A549 (cell line): ENCODE measurements around the gene MTG2. TPM values are rescaled to one million over a fixed set of nuclear protein-coding genes. Genes with fewer than 3 reads are reported as not detected.

Source experiments
- ATAC-seq, 2 experiments: fragments of 200-7000 bp in 1 of 2; fragments of >200 bp in 1 of 2; cut with Nextera tagmentation in 1 of 2; cut with Tn5 transposase in 1 of 2; 3 replicates each; pipeline versions ENCODE4 v1.8.0 to v1.9.1; 2018 to 2020; ENCODE audit warnings: mild to moderate bottlenecking in 1 of 2, moderate library complexity in 1 of 2
- CTCF ChIA-PET: fragments of 300-600 bp; sonication (Branson Sonifier 250); formaldehyde crosslinking; extraction: SDS; loops from one replicate; lab custom pipeline; 2021; ENCODE audit warnings: antibody characterized with exemption, inconsistent platforms; lab: Yijun Ruan, JAX
- POLR2A ChIA-PET: fragments of 350-600 bp; formaldehyde crosslinking; extraction: SDS; loops from one replicate; lab custom pipeline; 2021; ENCODE audit warnings: antibody characterized with exemption, inconsistent platforms; lab: Yijun Ruan, JAX
- DNase-seq, 2 experiments: peaks; one replicate each; pipeline versions ENCODE4 v3.0.0 to v3.0.0-alpha.2; 2011 to 2016; ENCODE audit warnings: low read depth in 1 of 2, low spot score in 1 of 2
- FAIRE-seq: peaks from 2 replicates; lab custom pipeline; 2011; peaks lifted over from hg19 to GRCh38; lab: Jason Lieb, UNC
- H3K27ac ChIP-seq, 2 experiments: fragments of >200 bp; sonication (Bioruptor Twin); formaldehyde crosslinking; 3 replicates each; pipeline ENCODE4 v1.5.1; 2016 to 2017
- H3K4me1 ChIP-seq: fragments of >200 bp; sonication (Bioruptor Twin); formaldehyde crosslinking; 3 replicates; pipeline ENCODE4 v1.6.1; 2016
- H3K4me2 ChIP-seq: fragments of >200 bp; sonication (Bioruptor Twin); formaldehyde crosslinking; 3 replicates; pipeline ENCODE4 v1.6.1; 2016
- H3K4me3 ChIP-seq: fragments of >200 bp; sonication (Bioruptor Twin); formaldehyde crosslinking; 3 replicates; pipeline ENCODE4 v1.5.1; 2016
- H3K9me3 ChIP-seq: fragments of >200 bp; sonication (Bioruptor Twin); formaldehyde crosslinking; 3 replicates; pipeline ENCODE4 v1.6.1; 2016
- BCL3 ChIP-seq: fragments of >200 bp; sonication (Bioruptor Twin); formaldehyde crosslinking; IDR thresholded peaks from 3 replicates; pipeline ENCODE4 v1.6.1; 2016
- CBX2 ChIP-seq: fragments of 200-600 bp; sonication (generic); IDR thresholded peaks from 2 replicates; pipeline ENCODE4 v1.6.1; 2016; ENCODE audit warnings: low read depth, mild to moderate bottlenecking, borderline replicate concordance
- CBX8 ChIP-seq: fragments of 200-600 bp; sonication (generic); IDR thresholded peaks from 2 replicates; pipeline ENCODE4 v1.6.1; 2016
- CHD4 ChIP-seq: fragments of 200-600 bp; sonication (generic); IDR thresholded peaks from 2 replicates; pipeline ENCODE4 v1.6.1; 2016; ENCODE audit warnings: antibody characterized with exemption, mild to moderate bottlenecking, borderline replicate concordance
- EHMT2 ChIP-seq: fragments of 200-600 bp; sonication (generic); IDR thresholded peaks from 2 replicates; pipeline ENCODE4 v1.6.1; 2016; ENCODE audit warnings: antibody characterized with exemption, low read depth, mild to moderate bottlenecking, moderate library complexity
- ESRRA ChIP-seq: fragments of 150-350 bp; IDR thresholded peaks from 2 replicates; pipeline ENCODE4 v1.6.1; 2014; ENCODE audit warnings: mild to moderate bottlenecking, low read length, borderline replicate concordance
- FOSL2 ChIP-seq, 2 experiments: fragments of 450-650 bp in 1 of 2; fragments of >200 bp in 1 of 2; sonication (Bioruptor Twin) in 1 of 2; formaldehyde crosslinking; IDR thresholded peaks; 2 replicates each; pipeline versions ENCODE4 v1.5.0 to v1.6.1; 2016 to 2020; ENCODE audit warnings: mild to moderate bottlenecking in 1 of 2, moderate library complexity in 1 of 2
- HOXB5 ChIP-seq: fragments of 250-450 bp; sonication (Bioruptor Pico); IDR thresholded peaks from 2 replicates; pipeline ENCODE4 v1.5.0; 2020; ENCODE audit warnings: mild to moderate bottlenecking, moderate library complexity
- KDM1A ChIP-seq: fragments of 200-600 bp; sonication (generic); IDR thresholded peaks from 2 replicates; pipeline ENCODE4 v1.6.1; 2016; ENCODE audit warnings: low read depth, mild to moderate bottlenecking
- MAFK ChIP-seq: fragments of 450-650 bp; IDR thresholded peaks from 2 replicates; pipeline ENCODE4 v1.6.1; 2014; ENCODE audit not compliant: partially characterized antibody
- MYC ChIP-seq: IDR thresholded peaks from 2 replicates; pipeline ENCODE4 v1.6.1; 2012; ENCODE audit warnings: mild to moderate bottlenecking, inconsistent platforms, low read length, improper control_type of control experiment, borderline replicate concordance
- NFE2L2 ChIP-seq: fragments of 150-350 bp; conservative IDR thresholded peaks from 2 replicates; pipeline ENCODE4 v1.6.1; 2014; ENCODE audit warnings: low read length
- PHF8 ChIP-seq: fragments of 200-600 bp; sonication (generic); IDR thresholded peaks from 2 replicates; pipeline ENCODE4 v1.6.1; 2016; ENCODE audit warnings: low read depth, mild to moderate bottlenecking, antibody characterized with exemption, moderate library complexity, borderline replicate concordance
- RARB ChIP-seq: fragments of 250-450 bp; sonication (Bioruptor Pico); IDR thresholded peaks from 2 replicates; pipeline ENCODE4 v1.8.0; 2021; ENCODE audit warnings: mild to moderate bottlenecking, moderate library complexity
- RCOR1 ChIP-seq: fragments of 150-350 bp; IDR thresholded peaks from 2 replicates; pipeline ENCODE4 v1.6.1; 2014; ENCODE audit warnings: antibody characterized with exemption, low read length, low read depth
- TP53 ChIP-seq: fragments of 250-450 bp; sonication (Bioruptor Pico); IDR thresholded peaks from 2 replicates; pipeline ENCODE4 v1.5.0; 2021; ENCODE audit warnings: mild to moderate bottlenecking, moderate library complexity
- ZNF302 ChIP-seq: fragments of 250-450 bp; sonication (Bioruptor Pico); IDR thresholded peaks from 2 replicates; pipeline ENCODE4 v1.9.0; 2021; ENCODE audit warnings: inconsistent platforms, mild to moderate bottlenecking, moderate library complexity
- WGBS: methylation state at CpG from one replicate; pipeline ENCODE4 v1.1.6; 2017; ENCODE audit errors: missing lambda C conversion rate; 5-methylcytosine and 5-hydroxymethylcytosine counted together
- polyA plus RNA-seq, 4 experiments: library from polyadenylated mRNA; depleted of rRNA in 3 of 4; stranded (reverse); fragments of >200 nt; fragmentation: RNase III in 1 of 4; extraction: RNeasy Plus Mini Kit Qiagen cat#74134 plus additional on column Dnase treatment in 1 of 4; gene quantifications; 2 replicates in 3 of 4; 3 replicates in 1 of 4; pipeline ENCODE4 v1.2.3, GENCODE V29; 2011 to 2017

Gene MTG2
- polyA plus RNA-seq, 2 of the 4 experiments (the other 2 are of a cell fraction) = 21.9 to 28.7 TPM

- CTCF ChIA-PET = interaction anchor here (1.2 kb wide), 1 partner anchor 159 kb away, joined by 4 read pairs; no protein-coding TSS in a partner anchor
- no peak for FAIRE-seq
Measured at GRCh38 chr20:62168890-62169435, 13.9 kb upstream of the MTG2 start.

DNA sequence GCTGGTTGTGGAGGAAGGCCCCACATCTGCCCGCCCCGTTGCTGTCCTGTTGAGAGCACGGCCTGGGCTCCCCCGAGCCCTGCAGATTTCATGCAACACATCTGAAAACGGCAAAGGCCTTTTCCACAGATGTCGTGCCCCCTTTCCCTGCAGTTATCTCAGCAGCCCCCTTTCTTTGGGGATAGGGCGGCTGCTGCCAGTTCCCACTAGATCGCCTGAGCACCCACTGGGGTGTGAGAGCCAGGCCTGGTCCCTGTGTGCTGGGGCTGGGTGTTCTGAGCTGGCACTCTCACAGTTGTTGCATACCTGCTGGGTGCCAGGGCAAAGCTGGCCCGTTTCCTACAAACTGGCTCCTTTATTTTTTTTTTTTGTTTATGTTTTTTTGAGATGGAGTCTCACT lies 12.3 kb upstream of the MTG2 start:
- no peak for TF ChIP-seq ESRRA
- no peak for TF ChIP-seq KDM1A
- no peak for TF ChIP-seq CHD4
- no peak for TF ChIP-seq RARB (CRISPR knock-in tag)
- no peak for TF ChIP-seq ZNF302
- no peak for TF ChIP-seq CBX2
- no peak for TF ChIP-seq HOXB5 (CRISPR knock-in tag)
- TF ChIP-seq, all 56 proteins: peak for 0
- POLR2A ChIA-PET = no interaction called here
- Histone ChIP-seq H3K4me2 (no peak overlapping the region), H3K4me1 (no peaks in the 10 kb centered on the region), H3K27ac (no peak overlapping the region), H3K4me3 (no peak overlapping the region), H3K9me3 (no peaks in the 10 kb centered on the region)
- no peak for DNase-seq
- CTCF ChIA-PET = interaction anchor here (0.7 to 1.3 kb wide), 4 partner anchors 9 to 166 kb away, joined by 3 to 4 read pairs (median 3); no protein-coding TSS in a partner anchor
- WGBS = 91% methylated on average over 9 of the region's 9 CpGs
- FAIRE-seq = no peak
- no peak for ATAC-seq

More at GRCh38 chr20:62168890-62169435, 13.9 kb upstream of the MTG2 start:
- H3K4me1 ChIP-seq = no peaks in the 10 kb centered on the region
- H3K4me3 ChIP-seq = no peak overlapping the region
- H3K4me2 ChIP-seq = no peak overlapping the region
- H3K27ac ChIP-seq = no peak overlapping the region
- ATAC-seq (no peak), DNase-seq (no peak)
- WGBS = 96% methylated on average over 23 of the region's 23 CpGs
- TF ChIP-seq PHF8 = no peak
- no peak for TF ChIP-seq EHMT2
- no peak for TF ChIP-seq ZNF302
- TF ChIP-seq MAFK = no peak
- no peak for TF ChIP-seq BCL3
- TF ChIP-seq HOXB5 (CRISPR knock-in tag) = no peak
- no peak for TF ChIP-seq CBX2
- no peaks in the 10 kb centered on the region for H3K9me3 ChIP-seq
- POLR2A ChIA-PET = no interaction called here

DNA sequence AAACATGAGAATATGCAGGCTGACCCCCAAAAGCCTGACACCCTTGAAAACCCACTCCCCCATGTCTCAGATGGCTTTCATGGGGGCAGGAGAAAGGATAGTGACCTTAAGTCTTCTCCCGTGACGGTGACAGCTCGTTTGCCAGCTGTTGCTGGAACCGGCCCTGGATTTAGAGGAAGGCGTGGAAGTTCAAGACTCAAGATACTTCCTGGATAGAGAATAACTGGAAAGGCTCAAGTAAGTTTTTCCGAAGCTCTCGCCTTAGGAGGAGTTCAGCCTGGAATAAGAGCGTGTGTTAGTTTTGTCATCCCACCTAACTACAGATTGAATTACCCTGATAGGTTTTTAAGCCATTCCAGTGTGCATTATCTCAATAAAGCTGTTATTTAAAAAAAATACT lies 11.6 kb upstream of the MTG2 start:
- POLR2A ChIA-PET = no interaction called here

DNA sequence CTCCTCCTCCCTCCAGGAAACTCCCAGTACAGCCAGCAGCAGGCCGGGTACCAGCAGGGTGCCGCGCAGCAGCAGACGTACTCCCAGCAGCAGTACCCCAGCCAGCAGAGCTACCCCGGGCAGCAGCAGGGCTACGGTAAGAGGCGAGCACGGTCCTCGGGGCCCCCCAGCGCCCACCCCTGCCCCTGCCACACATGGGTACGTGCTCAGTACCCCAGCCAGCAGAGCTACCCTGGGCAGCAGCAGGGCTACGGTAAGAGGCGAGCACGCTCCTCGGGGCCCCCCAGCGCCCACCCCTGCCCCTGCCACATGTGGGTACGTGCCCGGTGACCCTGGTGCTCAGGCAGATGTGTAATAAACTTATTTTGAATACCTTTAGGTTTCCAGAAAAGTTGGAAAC lies 10.2 kb upstream of the MTG2 start:
- Histone ChIP-seq H3K4me3 (no peak overlapping the region), H3K9me3 (no peaks in the 10 kb centered on the region), H3K27ac (no peak overlapping the region), H3K4me2 (no peak overlapping the region), H3K4me1 (no peaks in the 10 kb centered on the region)
- no peak for ATAC-seq
- ChIA-PET POLR2A (no interaction called here), CTCF (interaction anchor here (0.5 to 1.5 kb wide), 4 partner anchors 15 to 618 kb away, joined by 3 to 6 read pairs (median 4); no protein-coding TSS in a partner anchor)
- no peak for DNase-seq
- no peak for TF ChIP-seq ZNF302
- no peak for FAIRE-seq
- 87% methylated on average over 11 of the region's 18 CpGs for WGBS

More for the DNA sequence above, 11.6 kb upstream of the MTG2 start:
- TF ChIP-seq MAFK (no peak), EHMT2 (no peak), CBX8 (no peak), RCOR1 (no peak), FOSL2 (IDR thresholded peaks at IDR 0.05) (no peak), FOSL2 (CRISPR knock-in tag; IDR thresholded peaks at IDR 0.05) (no peak), TP53 (no peak), MYC (no peak), NFE2L2 (no peak), CBX2 (no peak)
- FAIRE-seq (no peak), DNase-seq (no peak), ATAC-seq (no peak)
- no peak overlapping the region for H3K27ac ChIP-seq
- no peaks in the 10 kb centered on the region for H3K9me3 ChIP-seq
- WGBS = 88% methylated on average over 8 of the region's 8 CpGs
- no peaks in the 10 kb centered on the region for H3K4me1 ChIP-seq
- no peak overlapping the region for H3K4me2 ChIP-seq
- CTCF ChIA-PET = interaction anchor here (0.7 to 1.5 kb wide), 4 partner anchors 9 to 108 kb away, joined by 3 to 6 read pairs (median 4); no protein-coding TSS in a partner anchor
- H3K4me3 ChIP-seq = no peak overlapping the region
